GM21619 (cell line): ENCODE data around the gene PCP4L1.
A peak's percentile ranks its signal among the peaks of the same experiment; 100 is the strongest.
"Not testable (repeated sequence)": the region's sequence is repeated elsewhere in the genome, so short reads cannot be mapped to it uniquely, and the experiment has no call there.

ENCODE experiments used
- ATAC-seq: cut with Tn5 transposase; IDR thresholded peaks from one replicate; pipeline ENCODE4 v1.9.1; 2021; ENCODE audit not compliant: unreplicated experiment

The PCP4L1 gene

DNA sequence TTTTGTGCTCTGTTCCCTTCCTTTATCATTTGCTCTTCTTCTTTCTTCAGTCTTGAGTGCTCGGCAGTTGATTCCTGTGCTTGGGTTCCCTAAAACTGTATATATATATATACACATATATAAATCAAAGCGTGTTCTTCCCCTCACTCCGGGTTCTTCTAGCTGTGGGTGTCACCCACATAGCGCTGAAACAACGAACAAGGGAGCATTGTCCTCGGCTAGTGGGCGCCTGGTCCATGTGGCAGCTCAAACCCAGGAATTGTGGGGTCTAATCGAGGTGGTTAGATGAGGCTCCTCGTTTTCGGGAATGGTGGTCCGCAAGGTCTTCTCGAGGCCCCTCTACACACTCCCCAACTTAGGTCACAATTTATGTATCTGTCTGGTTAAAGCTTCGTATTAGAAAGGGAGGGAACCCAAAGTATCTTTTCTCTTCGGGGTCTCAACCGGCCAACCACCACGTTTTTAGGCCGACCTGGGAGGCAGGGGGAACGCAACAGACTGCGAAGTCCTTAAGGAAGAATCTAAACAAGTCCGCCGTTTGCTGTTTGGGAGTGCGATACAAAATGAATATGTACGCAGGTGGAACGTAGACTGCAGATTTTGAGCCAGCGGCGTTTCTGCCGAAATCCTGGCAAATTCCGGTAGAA, 55.1 kb downstream of the PCP4L1 start:
- ATAC-seq = no peak

GRCh38 chr1:161314201-161314981, 55.8 kb downstream of the PCP4L1 start, which contains the start of gene SDHC:
SDHC (plus strand) TSS chr1:161314381; CDS start chr1:161314406, 25 bp downstream.
- peak; percentile 94 for ATAC-seq

GRCh38 chr1:161315841-161316674, 57.5 kb downstream of the PCP4L1 start:
- not testable (repeated sequence) for ATAC-seq

DNA sequence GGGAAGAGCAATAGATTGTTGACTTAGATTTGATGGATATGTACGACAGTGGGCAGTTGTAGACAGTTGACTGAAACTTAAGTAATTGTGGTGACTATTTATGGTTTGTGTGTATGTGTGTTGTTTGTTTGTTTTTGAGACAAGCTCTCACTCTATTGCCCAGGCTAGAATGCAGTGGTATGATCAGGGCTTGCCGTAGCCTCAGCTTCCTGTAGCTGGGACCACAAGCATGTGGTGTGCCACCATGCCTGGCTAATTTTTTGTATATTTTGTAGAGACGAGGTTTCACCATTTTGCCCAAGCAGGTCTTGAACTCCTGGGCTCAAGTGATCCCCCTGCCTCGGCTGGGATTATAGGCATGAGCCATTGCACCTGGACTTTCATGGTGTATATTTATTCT, 65.5 kb downstream of the PCP4L1 start:
- ATAC-seq = no peak

GRCh38 chr1:161330346-161330745, 71.8 kb downstream of the PCP4L1 start:
- no peak for ATAC-seq

DNA sequence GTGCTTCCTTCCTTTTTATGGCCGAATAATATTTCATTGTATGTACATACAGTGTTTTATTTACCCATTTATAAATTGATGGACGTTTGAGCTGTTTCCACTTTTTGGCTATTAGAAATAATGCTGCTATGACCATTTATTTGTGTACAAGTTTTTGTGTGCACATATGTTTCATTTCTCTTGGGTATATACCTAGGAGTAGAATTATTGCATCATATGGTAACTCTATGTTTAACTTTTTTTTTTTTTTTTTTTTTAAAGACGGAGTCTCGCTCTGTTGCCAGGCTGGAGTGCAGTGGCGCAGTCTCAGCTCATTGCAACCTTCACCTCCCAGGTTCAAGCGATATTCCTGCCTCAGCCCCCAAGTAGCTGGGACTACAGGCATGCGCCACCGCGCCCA, 74.6 kb downstream of the PCP4L1 start:
- no peak for ATAC-seq
